ENCODE measurements around the gene ABCF3. TPM values are rescaled to one million over a fixed set of nuclear protein-coding genes. Genes with fewer than 3 reads are reported as not detected.
A peak's percentile ranks its signal among the peaks of the same experiment; 100 is the strongest.

Gene ABCF3
- total and polyA plus RNA-seq, 2 of the 13 experiments (the other 11 are each of a cell fraction or from before 2014, with no cell fraction given): 38.8 to 46.5 TPM

DNA sequence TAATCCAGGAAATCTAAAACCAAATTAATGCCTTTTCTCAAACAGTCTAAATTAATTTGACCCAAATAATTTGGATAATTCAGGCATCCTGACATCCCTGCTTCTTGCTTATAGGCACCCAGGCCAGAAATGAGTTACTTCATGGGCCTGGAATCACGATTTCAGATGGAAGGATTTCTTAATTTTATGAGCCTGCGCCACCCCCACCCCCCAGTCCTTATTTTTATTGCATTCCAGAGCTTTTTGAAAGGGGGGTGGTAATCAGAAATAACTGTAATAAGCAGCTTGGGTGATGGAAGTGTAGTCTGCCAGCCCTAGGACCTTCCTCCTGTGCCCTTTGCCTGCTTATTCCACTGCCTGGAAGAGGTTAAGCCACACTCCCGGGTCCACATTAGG lies 10.0 kb upstream of the ABCF3 start:
- H3K4me1 ChIP-seq (ENCODE audit: insufficient read depth, low read length): peaks cover 24% of the 10 kb centered on the region
- TSS peak; percentile 34 for BruUV-seq (replicated peaks)
- H3K9ac ChIP-seq (ENCODE audit: insufficient read depth, low read depth, low read length): peak overlapping the region; percentile 98
- no peaks in the 10 kb centered on the region; the same call in 1 of the 2 replicates for H4K20me1 ChIP-seq (ENCODE audit: insufficient read depth, low read length)
- H3K9me3 ChIP-seq (ENCODE audit: low read length): no peaks in the 10 kb centered on the region
- TF ChIP-seq SRY (CRISPR knock-in tag; IDR thresholded peaks at IDR 0.05): no peak
- no peak for TF ChIP-seq ASH2L (IDR thresholded peaks at IDR 0.05; ENCODE audit: insufficient read length, low read depth, low read length)
- peak overlapping the region; percentile 97 to 99 (median 99) for H3K4me3 ChIP-seq (replicated peaks in 1 of 3; ENCODE audit: insufficient read depth in 1 of 3, low read depth in 2 of 3, low read length in 3 of 3)
- no peak for DNase-seq (ENCODE audit: low spot score)
- ATAC-seq: peak; percentile 6
- WGBS (ENCODE audit: low lambda C conversion rate): 35% methylated on average over 3 of the region's 3 CpGs
- in situ Hi-C loops (cut with HindIII; ENCODE audit: extremely low pct_ligation_motif_present, low pct_unique_long_range_greater_than_20kb) (no loop called here), intact Hi-C loops (cut with micrococcal nuclease; ENCODE audit: unreplicated experiment) (loop anchor here (2.0 kb wide), 1 partner anchor 19 kb away; no protein-coding TSS in a partner anchor)
- H3K4me2 ChIP-seq (ENCODE audit: low read depth, low read length): peak overlapping the region; percentile 95
- CTCF ChIA-PET (ENCODE audit: low intra/inter-chr PET ratio, low total read pairs): no interaction called here
- FAIRE-seq: no peak
- POLR2A ChIA-PET: interaction anchor here (1.0 to 2.4 kb wide), 3 partner anchors 10 to 20 kb away, joined by 3 to 17 read pairs (median 4); partner anchors contain the start of gene ABCF3
- peaks cover 23% of the 10 kb centered on the region for H3K79me2 ChIP-seq (ENCODE audit: insufficient read depth, low read length)
- no peaks in the 10 kb centered on the region; a peak in 1 of 5 replicates for H3K27me3 ChIP-seq (ENCODE audit: control insufficient read depth in 1 of 2, insufficient read depth in 2 of 2, low read length in 2 of 2)
- H3K27ac ChIP-seq (ENCODE audit: extremely low read length, insufficient read depth, low read length): peak overlapping the region; percentile 77
- no peak overlapping the region for H2AFZ ChIP-seq (ENCODE audit: low read length)
- H3K36me3 ChIP-seq (replicated peaks in 1 of 2; ENCODE audit: control insufficient read depth in 1 of 2, insufficient read depth in 2 of 2, low read length in 2 of 2): peaks cover 31 to 50% of the 10 kb centered on the region in 2 experiments

DNA sequence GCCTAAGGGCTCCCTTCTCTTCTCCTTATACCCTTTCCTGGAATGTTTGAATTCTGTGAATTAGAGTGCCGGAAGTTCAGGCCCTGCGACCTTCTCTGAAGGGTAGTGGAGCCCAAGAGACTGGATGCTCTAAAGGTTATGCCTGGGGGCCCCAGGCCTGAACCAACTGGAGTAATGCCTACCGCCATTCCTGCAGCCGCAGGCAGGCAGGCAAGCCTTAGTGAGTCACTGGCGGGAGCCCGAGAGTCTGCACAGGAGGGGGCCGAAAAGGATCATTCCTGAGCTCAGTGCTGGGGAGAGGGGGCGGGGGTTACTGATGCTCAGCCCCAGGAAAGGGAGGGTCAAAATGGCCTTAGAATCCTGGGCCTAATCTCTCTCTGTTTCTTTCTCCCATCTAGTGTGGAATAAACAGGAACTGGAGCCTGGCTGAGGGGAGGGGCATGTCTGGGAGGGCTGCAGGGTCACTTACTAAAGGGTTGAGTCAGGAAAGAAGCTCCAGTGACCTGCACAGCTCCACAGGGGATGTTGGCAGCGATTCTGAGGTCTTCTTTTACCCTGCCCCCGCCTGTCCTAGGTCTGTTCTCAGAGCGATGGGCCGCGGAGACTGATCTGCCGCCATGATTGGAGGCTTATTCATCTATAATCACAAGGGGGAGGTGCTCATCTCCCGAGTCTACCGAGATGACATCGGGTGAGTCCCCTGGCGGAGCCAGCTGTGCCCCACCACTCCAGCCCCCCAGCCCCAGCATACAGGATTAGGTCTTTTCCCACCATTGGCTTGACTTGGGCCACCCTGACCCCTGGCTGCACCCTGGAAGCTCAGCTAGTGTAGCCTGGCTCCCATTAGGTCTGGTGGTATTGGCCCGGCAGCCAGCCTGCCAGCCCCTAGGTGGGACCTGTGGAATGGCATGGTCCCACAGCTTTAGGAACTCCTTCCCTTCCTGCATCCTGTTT lies 9.3 kb upstream of the ABCF3 start:
- H3K9ac ChIP-seq (ENCODE audit: insufficient read depth, low read depth, low read length): peak overlapping the region; percentile 98
- ATAC-seq (peak; percentile 65), FAIRE-seq (no peak), DNase-seq (ENCODE audit: low spot score) (peak; percentile 69)
- peaks cover 24% of the 10 kb centered on the region for H3K4me1 ChIP-seq (ENCODE audit: insufficient read depth, low read length)
- in situ Hi-C loops (cut with HindIII; ENCODE audit: extremely low pct_ligation_motif_present, low pct_unique_long_range_greater_than_20kb) (no loop called here), intact Hi-C loops (cut with micrococcal nuclease; ENCODE audit: unreplicated experiment) (no loop called here)
- H3K79me2 ChIP-seq (ENCODE audit: insufficient read depth, low read length): peaks cover 23% of the 10 kb centered on the region
- WGBS (ENCODE audit: low lambda C conversion rate): 58% methylated on average over 13 of the region's 19 CpGs
- POLR2A ChIA-PET: interaction anchor here (0.8 to 2.4 kb wide), 4 partner anchors 8 to 21 kb away, joined by 3 to 17 read pairs (median 4); partner anchors contain the start of gene ABCF3
- H3K36me3 ChIP-seq (replicated peaks in 1 of 2; ENCODE audit: control insufficient read depth in 1 of 2, insufficient read depth in 2 of 2, low read length in 2 of 2): peaks cover 36 to 51% of the 10 kb centered on the region in 2 experiments
- H3K4me2 ChIP-seq (ENCODE audit: low read depth, low read length): peak overlapping the region; percentile 95
- no peak overlapping the region for H2AFZ ChIP-seq (ENCODE audit: low read length)
- no peaks in the 10 kb centered on the region; the same call in 1 of the 2 replicates for H4K20me1 ChIP-seq (ENCODE audit: insufficient read depth, low read length)
- no peaks in the 10 kb centered on the region; a peak in 1 of 5 replicates for H3K27me3 ChIP-seq (ENCODE audit: control insufficient read depth in 1 of 2, insufficient read depth in 2 of 2, low read length in 2 of 2)
- CTCF ChIA-PET (ENCODE audit: low intra/inter-chr PET ratio, low total read pairs): no interaction called here
- H3K27ac ChIP-seq (ENCODE audit: extremely low read length, insufficient read depth, low read length): peak overlapping the region; percentile 77
- peak overlapping the region; percentile 97 to 99 (median 99) for H3K4me3 ChIP-seq (replicated peaks in 1 of 3; ENCODE audit: insufficient read depth in 1 of 3, low read depth in 2 of 3, low read length in 3 of 3)
- no TSS peak for BruUV-seq (replicated peaks)
- no peaks in the 10 kb centered on the region for H3K9me3 ChIP-seq (ENCODE audit: low read length)
- TF ChIP-seq, protein P1, sequence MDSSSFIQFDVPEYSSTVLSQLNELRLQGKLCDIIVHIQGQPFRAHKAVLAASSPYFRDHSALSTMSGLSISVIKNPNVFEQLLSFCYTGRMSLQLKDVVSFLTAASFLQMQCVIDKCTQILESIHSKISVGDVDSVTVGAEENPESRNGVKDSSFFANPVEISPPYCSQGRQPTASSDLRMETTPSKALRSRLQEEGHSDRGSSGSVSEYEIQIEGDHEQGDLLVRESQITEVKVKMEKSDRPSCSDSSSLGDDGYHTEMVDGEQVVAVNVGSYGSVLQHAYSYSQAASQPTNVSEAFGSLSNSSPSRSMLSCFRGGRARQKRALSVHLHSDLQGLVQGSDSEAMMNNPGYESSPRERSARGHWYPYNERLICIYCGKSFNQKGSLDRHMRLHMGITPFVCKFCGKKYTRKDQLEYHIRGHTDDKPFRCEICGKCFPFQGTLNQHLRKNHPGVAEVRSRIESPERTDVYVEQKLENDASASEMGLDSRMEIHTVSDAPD (CRISPR knock-in tag; IDR thresholded peaks at IDR 0.05): no peak
- TF ChIP-seq KDM2A (CRISPR knock-in tag; IDR thresholded peaks at IDR 0.05; ENCODE audit: borderline replicate concordance, low read depth): 0 out of 2 replicates have a peak, but pooled peaks have one; percentile 22
- TF ChIP-seq ZNF720 (CRISPR knock-in tag; IDR thresholded peaks at IDR 0.05): no peak
- TF ChIP-seq TAF1 (CRISPR knock-in tag; IDR thresholded peaks at IDR 0.05): 0 out of 2 replicates have a peak, but pooled peaks have one; percentile 13
- TF ChIP-seq, protein P2, sequence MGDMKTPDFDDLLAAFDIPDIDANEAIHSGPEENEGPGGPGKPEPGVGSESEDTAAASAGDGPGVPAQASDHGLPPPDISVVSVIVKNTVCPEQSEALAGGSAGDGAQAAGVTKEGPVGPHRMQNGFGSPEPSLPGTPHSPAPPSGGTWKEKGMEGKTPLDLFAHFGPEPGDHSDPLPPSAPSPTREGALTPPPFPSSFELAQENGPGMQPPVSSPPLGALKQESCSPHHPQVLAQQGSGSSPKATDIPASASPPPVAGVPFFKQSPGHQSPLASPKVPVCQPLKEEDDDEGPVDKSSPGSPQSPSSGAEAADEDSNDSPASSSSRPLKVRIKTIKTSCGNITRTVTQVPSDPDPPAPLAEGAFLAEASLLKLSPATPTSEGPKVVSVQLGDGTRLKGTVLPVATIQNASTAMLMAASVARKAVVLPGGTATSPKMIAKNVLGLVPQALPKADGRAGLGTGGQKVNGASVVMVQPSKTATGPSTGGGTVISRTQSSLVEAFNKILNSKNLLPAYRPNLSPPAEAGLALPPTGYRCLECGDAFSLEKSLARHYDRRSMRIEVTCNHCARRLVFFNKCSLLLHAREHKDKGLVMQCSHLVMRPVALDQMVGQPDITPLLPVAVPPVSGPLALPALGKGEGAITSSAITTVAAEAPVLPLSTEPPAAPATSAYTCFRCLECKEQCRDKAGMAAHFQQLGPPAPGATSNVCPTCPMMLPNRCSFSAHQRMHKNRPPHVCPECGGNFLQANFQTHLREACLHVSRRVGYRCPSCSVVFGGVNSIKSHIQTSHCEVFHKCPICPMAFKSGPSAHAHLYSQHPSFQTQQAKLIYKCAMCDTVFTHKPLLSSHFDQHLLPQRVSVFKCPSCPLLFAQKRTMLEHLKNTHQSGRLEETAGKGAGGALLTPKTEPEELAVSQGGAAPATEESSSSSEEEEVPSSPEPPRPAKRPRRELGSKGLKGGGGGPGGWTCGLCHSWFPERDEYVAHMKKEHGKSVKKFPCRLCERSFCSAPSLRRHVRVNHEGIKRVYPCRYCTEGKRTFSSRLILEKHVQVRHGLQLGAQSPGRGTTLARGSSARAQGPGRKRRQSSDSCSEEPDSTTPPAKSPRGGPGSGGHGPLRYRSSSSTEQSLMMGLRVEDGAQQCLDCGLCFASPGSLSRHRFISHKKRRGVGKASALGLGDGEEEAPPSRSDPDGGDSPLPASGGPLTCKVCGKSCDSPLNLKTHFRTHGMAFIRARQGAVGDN (CRISPR knock-in tag; IDR thresholded peaks at IDR 0.05): peak; percentile 65
- TF ChIP-seq ZNF761 (CRISPR knock-in tag; conservative IDR thresholded peaks at IDR 0.05): no peak

Measured in HepG2 (cell line).